ENCODE data around the gene S100A1.

DNA sequence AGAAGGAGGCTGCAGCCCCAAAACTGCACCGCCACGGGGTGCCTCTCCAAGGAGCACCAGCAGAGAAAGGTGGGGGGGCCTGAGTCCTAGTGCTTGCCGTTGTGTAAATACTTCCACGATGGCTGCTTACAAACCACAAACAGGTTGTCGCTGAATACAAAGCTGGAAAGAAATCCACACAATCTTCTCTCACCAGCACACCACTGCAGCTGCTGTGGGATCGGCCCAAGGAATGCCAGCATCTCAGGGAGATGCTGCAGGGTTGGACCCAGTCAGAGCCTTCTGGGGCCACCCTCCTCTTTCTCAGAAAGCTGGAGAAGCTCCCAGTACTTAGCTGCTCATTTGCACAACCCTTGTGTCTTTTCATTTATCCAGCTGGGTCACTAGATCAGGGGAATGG is 9.1 kb upstream of the S100A1 start:
- TF ChIP-seq POLR2A (IDR thresholded peaks at IDR 0.05) (no peak), EP300 (IDR thresholded peaks at IDR 0.05) (no peak)
- TF ChIP-seq, protein P1, sequence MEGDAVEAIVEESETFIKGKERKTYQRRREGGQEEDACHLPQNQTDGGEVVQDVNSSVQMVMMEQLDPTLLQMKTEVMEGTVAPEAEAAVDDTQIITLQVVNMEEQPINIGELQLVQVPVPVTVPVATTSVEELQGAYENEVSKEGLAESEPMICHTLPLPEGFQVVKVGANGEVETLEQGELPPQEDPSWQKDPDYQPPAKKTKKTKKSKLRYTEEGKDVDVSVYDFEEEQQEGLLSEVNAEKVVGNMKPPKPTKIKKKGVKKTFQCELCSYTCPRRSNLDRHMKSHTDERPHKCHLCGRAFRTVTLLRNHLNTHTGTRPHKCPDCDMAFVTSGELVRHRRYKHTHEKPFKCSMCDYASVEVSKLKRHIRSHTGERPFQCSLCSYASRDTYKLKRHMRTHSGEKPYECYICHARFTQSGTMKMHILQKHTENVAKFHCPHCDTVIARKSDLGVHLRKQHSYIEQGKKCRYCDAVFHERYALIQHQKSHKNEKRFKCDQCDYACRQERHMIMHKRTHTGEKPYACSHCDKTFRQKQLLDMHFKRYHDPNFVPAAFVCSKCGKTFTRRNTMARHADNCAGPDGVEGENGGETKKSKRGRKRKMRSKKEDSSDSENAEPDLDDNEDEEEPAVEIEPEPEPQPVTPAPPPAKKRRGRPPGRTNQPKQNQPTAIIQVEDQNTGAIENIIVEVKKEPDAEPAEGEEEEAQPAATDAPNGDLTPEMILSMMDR (IDR thresholded peaks at IDR 0.05): no peak
